ENCODE measurements around the gene MN1.

MN1 gene

DNA sequence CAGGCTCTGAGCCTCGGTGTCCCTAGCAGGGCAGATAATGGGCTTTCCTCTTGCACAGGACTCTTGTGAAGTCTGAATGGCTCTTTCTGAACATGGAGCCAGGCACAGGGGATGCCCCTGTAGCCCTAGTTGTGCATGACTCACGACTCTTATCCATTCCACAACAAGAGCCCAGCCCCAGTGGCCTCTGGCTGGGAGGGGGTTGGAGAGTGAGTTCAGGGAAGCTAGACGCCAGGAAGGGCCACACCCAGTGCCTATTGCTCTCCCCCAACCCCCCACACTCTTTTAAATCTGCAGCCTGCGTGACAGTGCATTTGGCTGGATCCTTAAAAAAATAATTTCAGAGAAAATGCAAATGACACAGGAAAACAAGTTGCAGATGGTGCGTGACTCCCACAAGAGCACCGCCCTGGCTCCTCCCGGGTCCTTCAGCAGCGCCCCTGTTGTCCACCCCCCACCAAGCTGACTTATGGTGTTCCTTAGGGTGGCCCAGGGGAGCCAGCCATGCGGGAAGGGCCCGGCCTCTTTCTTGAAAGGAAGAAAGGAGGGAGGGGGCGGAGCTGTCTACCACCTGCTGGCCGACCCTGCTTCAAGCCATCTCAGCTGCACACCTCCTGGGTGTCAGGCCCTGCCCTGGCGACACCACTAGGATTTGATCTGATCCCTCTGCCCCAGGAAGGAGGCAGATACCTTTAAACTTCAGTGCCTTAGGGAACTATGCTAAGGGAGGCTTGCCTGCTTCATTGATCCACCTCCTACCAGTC is 74.7 kb downstream of the MN1 start:
- peak; percentile 38 for DNase-seq (ENCODE audit: low read depth)
- no peak overlapping the region for H3K4me3 ChIP-seq (ENCODE audit: low read depth, low read length)

DNA sequence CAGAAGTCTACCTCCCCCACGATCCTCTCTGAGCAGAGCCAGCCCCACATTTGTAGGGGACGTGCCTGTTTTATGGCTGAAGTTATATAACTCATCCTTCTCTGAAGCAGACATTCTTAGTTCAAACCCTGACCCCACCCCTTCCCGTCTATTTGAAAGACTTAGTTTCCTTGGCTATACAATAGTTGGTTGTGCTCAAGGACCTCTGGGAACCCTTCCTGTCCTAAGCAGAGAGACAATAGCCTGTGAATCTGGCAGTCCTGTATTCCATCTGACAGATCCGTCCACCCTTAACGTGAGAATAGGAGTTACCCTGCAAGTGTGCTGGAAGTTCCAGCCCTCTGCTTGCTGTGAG is 75.2 kb downstream of the MN1 start:
- no peak for DNase-seq (ENCODE audit: low read depth)
- no peak overlapping the region for H3K4me3 ChIP-seq (ENCODE audit: low read depth, low read length)

DNA sequence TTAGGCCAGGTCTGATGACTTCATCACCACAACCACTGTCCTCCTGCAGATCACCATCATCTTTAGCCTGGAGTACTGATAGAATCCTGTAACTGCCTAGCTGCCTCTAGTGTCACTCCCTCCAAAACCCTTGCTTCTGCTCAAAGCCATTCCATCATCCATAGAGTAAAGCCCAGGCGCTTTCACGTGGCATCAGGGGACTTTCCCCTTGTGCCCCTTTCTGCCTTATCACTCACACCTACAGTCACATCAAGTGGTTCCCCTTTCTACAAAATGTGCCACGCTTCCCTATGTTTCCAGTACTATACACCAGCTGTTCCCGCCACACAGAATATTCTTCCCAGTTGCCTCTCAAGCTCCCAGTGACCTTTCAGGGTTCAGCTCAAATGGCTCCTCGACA is 75.9 kb downstream of the MN1 start:
- DNase-seq (ENCODE audit: low read depth), result no peak

DNA sequence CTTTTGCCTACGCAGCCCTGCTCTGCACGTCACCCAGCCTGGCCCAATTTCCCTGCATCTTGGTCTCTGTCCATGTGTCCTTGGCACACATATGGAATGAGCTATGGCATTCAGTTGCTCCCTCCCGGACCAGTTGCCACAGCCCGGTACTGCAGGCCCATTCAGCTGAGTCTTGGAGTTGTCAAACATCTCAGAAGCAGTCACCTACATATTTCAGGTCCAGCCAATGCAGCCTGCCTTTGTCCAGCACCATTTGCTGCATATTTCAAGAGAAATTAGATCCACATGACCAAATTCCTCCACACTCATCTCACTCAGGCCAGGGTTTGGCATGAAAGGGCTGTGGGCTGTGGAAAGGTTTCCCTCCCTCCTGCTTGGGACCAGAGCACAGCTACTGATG is 76.8 kb downstream of the MN1 start:
- no peak overlapping the region for H3K4me3 ChIP-seq (ENCODE audit: low read depth, low read length)
- DNase-seq (ENCODE audit: low read depth), result no peak

More for the DNA sequence above, 75.9 kb downstream of the MN1 start:
- H3K4me3 ChIP-seq (ENCODE audit: low read depth, low read length), result no peak overlapping the region

DNA sequence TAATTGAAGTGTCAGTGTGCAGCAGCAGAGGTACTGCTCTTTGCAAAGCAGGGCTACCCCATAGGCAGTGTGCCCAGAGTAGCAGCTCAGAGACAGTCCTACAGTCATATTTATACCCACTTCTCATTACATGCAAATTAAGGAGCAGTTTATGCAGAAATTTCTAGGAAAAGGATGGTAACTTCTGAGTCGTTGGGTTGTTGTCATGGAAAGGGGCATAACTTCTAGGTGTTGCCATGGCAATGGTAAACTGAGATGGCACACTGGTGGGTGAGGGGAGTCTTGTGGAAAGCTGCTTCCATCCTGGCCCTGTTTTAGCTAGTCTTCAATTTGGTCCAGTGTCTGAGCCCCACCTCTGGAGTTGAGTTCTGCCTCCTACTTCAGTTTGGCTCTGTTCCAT is 77.4 kb downstream of the MN1 start:
- H3K4me3 ChIP-seq (ENCODE audit: low read depth, low read length), result no peak overlapping the region
- no peak for DNase-seq (ENCODE audit: low read depth)

DNA sequence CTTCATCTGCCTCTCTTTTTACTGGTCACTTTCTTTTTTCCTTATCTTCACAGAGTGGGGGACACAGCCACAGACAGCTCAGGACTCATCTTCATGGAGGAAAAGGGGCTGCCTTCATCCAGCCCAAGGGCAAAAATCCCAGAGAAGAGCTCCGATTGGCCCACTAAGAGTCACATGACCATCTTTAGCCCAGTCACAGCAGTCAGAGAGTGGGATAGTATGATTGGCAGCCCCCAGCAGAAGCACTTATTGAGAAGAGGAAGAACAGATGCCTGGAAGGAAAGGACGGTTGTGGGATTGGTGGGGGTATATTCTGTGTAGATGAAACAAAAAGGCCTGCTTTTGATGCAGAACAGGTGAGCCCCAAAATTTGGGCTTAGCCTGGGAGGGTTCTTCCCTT is 77.8 kb downstream of the MN1 start:
- no peak for DNase-seq (ENCODE audit: low read depth)

DNA sequence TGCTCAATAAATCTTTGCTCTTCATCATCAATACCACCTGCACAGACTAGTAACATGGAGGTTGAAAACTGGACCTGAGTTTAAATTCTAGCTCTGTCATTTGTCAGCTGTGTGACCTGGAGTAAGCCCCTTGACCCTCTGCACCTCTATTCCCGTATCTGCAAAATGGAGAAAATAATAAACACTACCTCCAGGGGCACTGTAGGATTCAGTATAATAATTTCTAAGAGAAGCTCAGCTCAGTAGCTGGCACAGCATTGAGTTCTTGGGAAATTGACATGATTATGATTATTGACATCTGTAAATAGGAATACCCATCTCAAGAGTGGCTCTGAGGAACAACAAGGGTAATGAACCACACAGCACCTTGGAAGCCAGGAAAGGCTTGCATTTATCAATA is 78.4 kb downstream of the MN1 start:
- no peak overlapping the region for H3K4me3 ChIP-seq (ENCODE audit: low read depth, low read length)
- no peak for DNase-seq (ENCODE audit: low read depth)

More for the DNA sequence above, 77.8 kb downstream of the MN1 start:
- H3K4me3 ChIP-seq (ENCODE audit: low read depth, low read length), result no peak overlapping the region

DNA sequence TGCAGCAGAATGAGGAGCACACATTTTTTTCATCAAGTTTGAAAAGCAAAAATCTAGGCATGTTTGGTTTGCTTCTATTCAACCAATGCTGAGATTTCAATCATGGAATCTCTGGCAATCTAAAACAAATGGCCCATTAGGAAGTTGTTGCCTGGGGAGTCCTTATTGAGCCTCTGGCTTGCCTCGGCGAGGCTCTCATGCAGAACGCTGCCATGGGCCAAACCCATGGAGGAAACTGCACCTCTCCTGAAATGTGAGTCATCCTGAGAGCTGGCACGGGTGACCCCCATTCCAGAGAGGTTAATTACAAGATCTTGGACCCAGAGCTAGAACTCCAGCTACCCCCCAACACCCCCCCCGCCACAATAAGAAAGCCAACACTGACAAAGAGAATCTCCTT is 80.7 kb downstream of the MN1 start:
- H3K4me3 ChIP-seq (ENCODE audit: low read depth, low read length), result no peak overlapping the region
- DNase-seq (ENCODE audit: low read depth), result no peak

DNA sequence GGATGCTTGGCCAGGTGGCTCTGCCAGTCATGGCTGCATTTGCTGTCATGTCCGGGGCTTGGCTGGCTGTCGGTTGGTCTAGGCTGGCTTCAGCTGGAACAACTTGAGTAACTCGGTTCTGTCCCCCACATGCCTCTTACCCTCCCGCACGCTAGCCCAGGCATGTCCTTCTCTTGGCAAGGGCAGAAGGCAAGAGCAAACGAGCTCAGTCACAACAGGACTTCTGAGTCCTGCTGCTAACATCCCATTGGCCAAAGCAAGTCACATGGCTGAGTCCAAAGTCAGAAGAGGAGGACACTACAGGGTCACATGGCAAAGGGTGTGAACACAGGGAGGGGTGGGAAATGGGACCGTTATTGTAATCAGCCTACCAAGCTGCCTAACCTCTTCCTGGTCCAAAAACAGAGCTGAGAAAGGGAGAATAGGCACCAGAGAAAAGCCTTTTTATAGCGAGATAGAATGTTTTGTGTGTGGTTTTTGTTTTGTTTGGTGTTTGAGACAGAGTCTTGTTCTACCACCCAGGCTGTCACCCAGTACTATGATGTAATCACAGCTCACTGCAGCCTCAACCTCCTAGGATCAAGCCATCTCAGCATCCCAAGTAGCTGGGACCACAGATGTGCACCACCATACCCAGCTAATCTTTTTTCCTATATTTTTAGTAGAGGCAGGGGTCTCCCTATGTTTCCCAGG is 81.9 kb downstream of the MN1 start:
- DNase-seq (ENCODE audit: low read depth), result no peak
- H3K4me3 ChIP-seq (ENCODE audit: low read depth, low read length), result no peak overlapping the region

DNA sequence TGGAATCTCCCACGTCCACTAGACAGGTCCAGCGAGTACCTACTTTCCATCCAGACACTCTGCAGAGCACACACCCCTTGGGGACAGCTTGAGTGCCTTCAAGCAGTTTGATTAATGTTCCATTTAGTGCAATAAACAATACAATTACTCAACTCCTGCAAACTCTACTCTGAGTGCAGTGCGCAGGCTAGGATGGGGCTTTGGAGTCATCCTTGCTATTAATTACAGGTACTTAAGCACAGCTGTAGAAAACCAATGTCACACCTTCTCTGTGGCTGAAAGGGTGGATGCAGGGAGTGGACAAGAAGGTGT is 82.6 kb downstream of the MN1 start:
- H3K4me3 ChIP-seq (ENCODE audit: low read depth, low read length), result no peak overlapping the region
- no peak for DNase-seq (ENCODE audit: low read depth)

DNA sequence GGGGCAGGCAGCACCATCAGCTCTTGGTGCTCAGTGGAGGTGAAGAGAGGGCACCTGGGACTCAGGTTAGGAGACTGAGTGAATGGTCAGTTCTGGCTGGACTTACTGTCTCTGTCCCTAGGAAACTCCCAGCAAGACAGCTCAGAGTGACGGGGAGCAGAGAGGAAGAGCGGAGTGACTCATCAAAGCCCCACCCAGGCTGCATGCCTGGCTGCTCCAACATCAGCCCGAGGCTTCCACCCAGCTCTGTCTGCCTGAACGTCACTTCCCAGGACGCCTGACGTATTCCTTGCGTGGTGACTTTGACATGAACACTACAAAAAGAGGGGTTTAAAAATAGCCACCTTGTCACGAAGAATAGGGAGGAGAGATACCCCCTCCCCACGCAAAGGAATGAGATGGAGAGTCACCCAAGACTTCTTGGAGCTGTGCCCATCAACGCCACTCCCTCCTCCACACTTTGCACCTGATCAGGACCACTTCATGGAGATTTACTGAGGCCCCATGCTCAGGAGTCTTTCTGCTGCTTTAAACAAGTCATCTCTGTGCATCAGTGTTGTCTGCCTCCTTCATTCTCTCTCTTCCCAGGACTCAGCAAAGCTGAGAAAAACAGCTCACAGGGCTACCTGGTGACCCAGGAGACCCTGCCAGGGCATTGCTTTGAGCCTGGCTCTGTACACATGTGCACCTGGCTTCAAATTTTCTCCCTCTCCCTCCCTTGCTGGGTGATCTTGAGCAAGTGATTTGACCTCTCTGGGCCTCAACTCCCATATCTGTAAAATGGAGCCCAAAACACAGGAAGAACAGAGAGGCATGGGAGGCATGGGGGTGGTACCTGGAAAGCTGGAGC is 83.1 kb downstream of the MN1 start:
- DNase-seq (ENCODE audit: low read depth), result peak; percentile 82
- peak overlapping the region; percentile 14 for H3K4me3 ChIP-seq (ENCODE audit: low read depth, low read length)

DNA sequence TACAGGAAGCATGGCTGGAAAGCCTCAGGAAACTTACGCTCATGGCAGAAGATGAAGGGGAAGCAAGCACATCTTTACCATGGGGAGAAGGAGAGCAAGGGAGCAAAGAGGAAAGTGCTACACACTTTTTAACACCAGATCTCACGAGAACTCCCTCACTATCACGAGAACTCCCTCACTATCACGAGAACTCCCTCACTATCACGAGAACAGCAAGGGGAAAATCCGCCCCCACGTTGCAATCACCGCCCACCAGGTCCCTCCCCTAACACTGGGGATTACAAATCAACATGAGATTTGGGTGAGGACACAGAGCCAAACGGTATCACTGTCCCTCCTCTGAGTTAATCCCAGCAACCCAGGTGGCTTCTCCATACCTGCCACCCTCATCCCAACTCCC is 84.5 kb downstream of the MN1 start:
- no peak overlapping the region for H3K4me3 ChIP-seq (ENCODE audit: low read depth, low read length)
- no peak for DNase-seq (ENCODE audit: low read depth)

DNA sequence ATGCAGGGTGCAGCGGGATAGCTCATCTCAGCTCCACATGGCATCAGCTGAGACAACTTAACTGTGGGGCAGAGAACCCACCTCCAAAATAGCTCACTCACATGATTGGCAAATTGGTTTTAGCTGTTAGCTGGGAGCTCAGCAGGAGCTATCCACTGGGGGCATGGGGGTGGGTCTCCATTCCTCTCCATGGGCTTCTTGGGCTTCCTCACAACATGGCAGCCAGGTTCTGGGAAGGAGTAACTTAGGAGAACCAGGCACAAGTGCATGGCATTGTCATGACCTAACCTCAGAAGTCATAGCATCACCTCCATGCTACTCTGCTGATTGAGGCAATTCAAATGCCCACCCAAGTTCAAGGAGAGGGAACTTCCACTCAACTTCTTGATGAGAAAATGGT is 85.5 kb downstream of the MN1 start:
- no peak overlapping the region for H3K4me3 ChIP-seq (ENCODE audit: low read depth, low read length)
- DNase-seq (ENCODE audit: low read depth), result no peak

DNA sequence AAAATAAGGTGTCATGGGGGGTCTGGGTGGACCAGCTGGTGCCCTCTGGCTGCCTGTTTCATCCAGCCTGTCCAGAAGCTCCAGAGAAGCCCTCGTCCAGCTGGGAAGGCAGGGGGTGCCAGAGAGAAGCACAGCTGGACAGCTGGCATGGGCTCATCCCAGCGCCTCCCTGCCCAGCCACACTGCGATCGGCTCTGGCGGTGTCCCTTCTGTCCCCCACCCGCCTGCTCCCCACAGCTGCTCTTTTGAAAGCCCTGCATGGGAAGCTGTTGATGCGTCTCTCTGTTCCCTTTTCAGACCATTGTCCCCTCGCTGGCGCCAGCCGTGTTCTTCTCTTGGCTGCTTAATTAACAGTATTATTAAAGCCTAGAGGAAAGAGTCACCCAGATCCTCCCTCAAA is 86.5 kb downstream of the MN1 start:
- no peak overlapping the region for H3K4me3 ChIP-seq (ENCODE audit: low read depth, low read length)
- DNase-seq (ENCODE audit: low read depth), result no peak

DNA sequence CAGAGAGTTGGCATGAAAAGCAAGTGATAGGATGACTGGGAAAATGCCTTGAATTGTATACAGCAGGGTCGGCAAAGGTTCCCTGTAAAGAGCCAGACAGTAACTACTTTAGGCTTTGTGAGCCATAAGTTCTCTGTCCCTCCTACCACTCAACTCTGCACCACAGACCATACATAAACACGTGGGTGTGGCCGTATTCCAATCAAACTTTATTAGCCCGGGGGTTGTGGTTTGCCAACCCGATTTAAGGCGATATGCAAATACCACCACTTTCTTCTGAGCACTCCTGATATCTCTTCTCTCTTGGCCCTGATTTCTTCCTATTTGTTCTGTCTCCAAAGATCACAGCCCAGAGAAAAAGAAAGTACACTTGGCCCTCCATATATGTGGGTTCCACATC is 87.5 kb downstream of the MN1 start:
- no peak overlapping the region for H3K4me3 ChIP-seq (ENCODE audit: low read depth, low read length)
- DNase-seq (ENCODE audit: low read depth), result no peak

DNA sequence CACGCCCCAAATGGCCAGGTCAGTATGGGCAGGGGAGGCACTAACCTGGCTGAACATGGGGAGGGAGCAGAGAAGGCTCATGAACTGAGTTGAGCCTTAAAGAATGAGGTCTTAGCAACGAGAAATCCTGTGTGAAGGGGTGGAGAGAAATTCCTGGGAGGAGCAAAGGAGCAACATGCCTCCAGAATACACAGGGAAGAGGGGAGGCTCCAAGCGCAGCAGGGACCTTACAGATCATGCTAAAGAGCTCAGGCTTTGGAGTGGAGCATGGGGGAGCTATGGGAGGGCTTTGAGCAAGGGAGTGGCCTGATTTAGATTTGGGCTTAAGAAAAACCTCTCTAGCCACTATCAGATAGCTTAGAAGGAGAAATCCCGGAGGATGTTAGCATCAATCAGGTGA is 88.1 kb downstream of the MN1 start:
- DNase-seq (ENCODE audit: low read depth), result no peak
- no peak overlapping the region for H3K4me3 ChIP-seq (ENCODE audit: low read depth, low read length)

DNA sequence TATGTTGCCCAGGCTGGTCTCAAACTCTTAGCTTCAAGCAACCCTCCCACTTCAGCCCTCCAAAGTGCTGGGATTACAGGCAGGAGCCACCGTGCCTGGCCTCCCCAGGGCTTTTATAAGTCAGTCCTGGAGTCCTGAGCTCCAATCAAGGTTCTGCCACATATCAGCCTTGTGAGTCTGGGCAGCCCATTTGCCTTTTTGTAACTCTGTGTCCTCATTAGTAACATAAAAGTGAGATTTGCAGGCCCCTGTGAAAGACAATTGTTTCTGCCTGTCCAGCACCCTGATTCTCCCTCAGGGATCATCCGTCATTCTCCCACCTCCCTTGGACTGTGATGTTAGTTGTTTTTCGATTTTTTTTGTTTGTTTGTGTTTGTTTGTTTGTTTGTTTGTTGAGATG is 89.8 kb downstream of the MN1 start:
- DNase-seq (ENCODE audit: low read depth), result no peak
- H3K4me3 ChIP-seq (ENCODE audit: low read depth, low read length), result no peak overlapping the region

DNA sequence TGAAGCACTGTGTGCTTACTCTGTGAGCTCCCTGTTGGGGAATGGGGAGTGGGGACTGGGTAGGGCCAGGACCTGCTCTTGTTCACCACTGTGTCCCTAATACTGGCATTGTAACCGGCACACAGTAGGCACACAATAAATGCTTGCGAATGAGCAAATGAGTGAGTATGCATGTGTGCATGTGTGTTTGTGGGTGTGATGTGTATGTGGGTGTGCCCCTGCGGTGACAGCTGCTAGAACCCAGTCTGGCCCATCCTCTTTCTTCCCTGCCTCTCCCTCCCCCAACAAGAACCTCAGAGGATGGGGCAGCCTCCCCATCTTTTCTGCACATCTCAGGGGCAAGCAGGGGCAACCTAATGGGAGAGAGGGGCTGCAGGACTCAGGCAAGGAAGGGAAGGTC is 90.5 kb downstream of the MN1 start:
- DNase-seq (ENCODE audit: low read depth), result no peak
- no peak overlapping the region for H3K4me3 ChIP-seq (ENCODE audit: low read depth, low read length)

DNA sequence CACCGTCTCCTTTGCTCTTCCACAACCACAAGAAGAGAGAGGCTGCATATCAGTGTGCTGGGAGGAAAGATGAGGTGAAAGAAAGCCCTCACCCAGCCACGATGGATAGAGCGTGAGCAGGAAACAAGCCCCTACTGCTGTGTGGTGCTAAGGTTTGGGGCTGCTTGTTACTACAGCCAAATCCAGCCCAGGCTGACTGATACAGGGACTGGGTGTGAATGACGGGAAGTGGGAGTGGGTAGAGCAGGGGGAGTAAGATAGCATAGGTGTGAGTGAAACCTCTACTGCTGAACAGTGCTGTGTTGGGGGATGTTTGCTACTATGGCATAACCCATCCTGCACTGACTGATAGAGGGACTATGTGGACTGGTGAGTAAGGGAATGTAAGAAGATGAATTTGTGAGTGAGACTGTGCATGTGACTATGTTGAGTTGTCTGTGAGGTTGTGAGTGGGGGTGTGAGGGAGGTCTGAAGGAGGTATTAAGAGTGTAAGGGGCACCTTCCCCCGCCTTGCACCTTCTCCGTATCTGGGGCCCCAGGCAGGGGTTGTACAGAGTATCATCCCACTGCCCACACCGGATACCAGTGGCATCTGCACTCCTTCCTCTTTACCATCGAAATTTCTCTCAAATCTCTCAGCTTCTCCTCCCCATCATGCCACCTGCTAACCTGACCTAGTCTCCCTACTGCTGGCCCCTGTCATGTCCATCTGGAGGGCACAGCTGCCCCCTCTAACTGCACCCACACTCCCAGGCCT is 91.5 kb downstream of the MN1 start:
- H3K4me3 ChIP-seq (ENCODE audit: low read depth, low read length), result no peak overlapping the region
- no peak for DNase-seq (ENCODE audit: low read depth)

DNA sequence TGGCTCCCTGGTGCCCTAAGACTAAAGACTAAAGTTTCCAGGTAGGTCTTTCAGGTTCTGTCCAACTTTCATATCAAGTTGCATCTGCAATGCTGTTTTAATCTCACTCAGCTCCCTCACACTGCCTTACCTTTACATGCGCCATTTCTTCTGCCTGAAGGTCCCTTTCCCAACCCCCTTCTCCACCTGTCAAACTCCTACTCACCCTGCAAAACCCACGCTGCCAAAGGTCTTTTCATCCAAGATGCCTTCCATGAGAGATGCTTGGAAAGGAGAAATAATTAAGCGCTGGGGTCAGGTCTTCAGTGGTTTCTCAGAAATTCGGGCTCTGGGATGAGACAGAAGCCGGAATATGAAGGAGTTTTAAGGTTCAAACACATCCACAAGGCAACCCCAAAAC is 95.1 kb downstream of the MN1 start:
- no peak overlapping the region for H3K4me3 ChIP-seq (ENCODE audit: low read depth, low read length)
- no peak for DNase-seq (ENCODE audit: low read depth)

Data from skeletal muscle cell (primary cell).